Daoy (cell line): ENCODE data around the gene PCDHA9. TPM values are rescaled to one million over a fixed set of nuclear protein-coding genes. Genes with fewer than 3 reads are reported as not detected.
"Not testable (repeated sequence)": the region's sequence is repeated elsewhere in the genome, so short reads cannot be mapped to it uniquely, and the experiment has no call there.

ENCODE experiments used
- DNase-seq: peaks from one replicate; pipeline ENCODE4 v3.0.0-alpha.2; 2015; ENCODE audit warnings: low read depth
- total RNA-seq: library from RNA; depleted of rRNA; stranded (reverse); fragments of >200 nt; shearing (Covaris generic); gene quantifications from 2 replicates; pipeline ENCODE4 v1.2.3, GENCODE V29; 2014

The PCDHA9 gene
- total RNA-seq, 1 experiment from 2014 or later: 0.11 TPM

DNA sequence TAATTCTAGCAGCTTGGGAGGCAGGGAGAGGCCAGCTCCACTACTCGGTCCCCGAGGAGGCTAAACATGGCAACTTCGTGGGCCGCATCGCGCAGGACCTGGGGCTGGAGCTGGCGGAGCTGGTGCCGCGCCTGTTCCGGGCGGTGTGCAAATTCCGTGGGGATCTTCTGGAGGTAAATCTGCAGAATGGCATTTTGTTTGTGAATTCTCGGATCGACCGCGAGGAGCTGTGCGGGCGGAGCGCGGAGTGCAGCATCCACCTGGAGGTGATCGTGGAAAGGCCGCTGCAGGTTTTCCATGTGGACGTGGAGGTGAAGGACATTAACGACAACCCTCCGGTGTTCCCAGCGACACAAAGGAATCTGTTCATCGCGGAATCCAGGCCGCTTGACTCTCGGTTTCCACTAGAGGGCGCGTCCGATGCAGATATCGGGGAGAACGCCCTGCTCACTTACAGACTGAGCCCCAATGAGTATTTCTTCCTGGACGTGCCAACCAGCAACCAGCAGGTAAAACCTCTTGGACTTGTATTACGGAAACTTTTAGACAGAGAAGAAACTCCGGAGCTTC is 13.7 kb upstream of the PCDHA9 start:
- not testable (repeated sequence) for DNase-seq

DNA sequence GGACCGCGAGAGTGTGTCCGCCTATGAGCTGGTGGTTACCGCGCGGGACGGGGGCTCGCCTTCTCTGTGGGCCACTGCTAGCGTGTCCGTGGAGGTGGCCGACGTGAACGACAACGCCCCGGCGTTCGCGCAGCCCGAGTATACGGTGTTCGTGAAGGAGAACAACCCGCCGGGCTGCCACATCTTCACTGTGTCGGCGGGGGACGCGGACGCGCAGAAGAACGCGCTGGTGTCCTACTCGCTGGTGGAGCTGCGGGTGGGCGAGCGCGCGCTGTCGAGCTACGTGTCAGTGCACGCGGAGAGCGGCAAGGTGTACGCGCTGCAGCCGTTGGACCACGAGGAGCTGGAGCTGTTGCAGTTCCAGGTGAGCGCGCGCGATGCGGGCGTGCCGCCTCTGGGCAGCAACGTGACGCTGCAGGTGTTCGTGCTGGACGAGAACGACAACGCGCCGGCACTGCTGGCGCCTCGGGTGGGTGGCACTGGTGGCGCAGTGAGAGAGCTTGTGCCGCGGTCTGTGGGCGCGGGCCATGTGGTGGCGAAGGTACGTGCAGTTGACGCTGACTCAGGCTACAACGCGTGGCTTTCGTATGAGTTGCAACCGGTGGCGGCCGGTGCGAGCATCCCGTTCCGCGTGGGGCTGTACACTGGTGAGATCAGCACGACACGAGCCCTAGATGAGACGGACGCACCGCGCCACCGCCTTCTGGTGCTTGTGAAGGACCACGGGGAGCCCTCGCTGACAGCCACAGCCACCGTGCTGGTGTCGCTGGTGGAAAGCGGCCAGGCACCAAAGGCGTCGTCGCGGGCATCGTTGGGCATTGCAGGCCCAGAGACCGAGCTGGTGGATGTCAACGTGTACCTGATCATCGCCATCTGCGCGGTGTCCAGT is 12.3 kb upstream of the PCDHA9 start:
- no peak for DNase-seq

DNA sequence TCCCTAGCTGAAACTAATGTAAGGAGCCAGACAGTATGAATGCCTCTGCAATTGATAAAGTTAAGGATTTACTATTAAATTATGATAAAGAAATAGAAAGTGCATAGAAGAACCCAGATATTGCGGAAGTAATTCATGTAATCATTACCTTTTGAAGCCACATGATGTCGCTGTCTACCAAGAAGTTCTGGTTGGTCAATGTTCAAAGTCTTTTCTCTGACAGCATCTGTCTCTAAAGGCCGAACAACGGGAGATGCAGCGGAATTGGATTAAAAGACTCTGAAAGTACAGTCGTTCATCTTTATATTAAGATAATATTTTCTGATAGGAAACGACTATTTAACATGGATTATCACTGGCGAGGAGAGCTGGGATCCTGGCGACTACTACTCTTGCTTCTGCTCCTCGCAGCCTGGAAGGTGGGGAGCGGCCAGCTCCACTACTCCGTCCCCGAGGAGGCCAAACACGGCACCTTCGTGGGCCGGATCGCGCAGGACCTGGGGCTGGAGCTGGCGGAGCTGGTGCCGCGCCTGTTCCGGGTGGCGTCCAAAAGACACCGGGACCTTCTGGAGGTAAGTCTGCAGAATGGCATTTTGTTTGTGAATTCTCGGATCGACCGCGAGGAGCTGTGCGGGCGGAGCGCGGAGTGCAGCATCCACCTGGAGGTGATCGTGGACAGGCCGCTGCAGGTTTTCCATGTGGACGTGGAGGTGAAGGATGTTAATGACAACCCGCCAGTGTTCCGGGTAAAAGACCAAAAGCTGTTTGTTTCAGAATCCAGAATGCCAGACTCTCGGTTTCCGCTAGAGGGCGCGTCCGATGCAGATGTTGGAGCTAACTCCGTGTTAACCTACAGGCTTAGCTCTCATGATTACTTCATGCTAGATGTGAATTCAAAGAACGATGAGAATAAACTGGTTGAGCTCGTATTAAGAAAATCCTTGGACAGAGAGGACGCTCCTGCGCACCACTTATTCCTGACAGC is 6.9 kb upstream of the PCDHA9 start, which contains the start of gene PCDHA8:
TSS of gene PCDHA8 (plus strand) at position 210 of the 985 bp plus-strand sequence. CDS start at position 345, 135 bp downstream.
- DNase-seq: peak; percentile 66

DNA sequence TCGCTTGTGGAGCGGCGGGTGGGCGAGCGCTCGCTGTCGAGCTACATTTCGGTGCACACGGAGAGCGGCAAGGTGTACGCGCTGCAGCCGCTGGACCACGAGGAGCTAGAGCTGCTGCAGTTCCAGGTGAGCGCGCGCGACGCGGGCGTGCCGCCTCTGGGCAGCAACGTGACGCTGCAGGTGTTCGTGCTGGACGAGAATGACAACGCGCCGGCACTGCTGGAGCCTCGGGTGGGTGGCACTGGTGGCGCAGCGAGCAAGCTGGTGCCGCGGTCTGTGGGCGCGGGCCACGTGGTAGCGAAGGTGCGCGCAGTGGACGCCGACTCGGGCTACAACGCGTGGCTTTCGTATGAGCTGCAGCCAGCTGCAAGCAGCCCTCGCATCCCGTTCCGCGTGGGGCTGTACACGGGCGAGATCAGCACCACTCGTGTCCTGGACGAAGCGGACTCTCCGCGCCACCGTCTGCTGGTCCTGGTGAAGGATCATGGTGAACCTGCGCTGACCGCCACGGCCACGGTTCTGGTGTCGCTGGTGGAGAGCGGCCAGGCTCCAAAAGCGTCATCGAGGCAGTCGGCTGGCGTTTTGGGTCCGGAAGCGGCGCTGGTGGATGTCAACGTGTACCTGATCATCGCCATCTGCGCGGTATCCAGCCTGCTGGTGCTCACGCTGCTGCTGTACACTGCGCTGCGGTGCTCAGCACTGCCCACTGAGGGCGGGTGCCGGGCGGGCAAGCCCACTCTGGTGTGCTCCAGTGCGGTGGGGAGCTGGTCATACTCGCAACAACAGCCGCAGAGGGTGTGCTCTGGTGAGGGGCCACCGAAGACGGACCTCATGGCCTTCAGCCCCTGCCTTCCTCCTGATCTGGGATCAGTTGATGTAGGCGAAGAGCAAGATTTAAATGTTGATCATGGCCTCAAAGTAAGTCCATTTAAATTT is 5.1 kb upstream of the PCDHA9 start:
- no peak for DNase-seq

DNA sequence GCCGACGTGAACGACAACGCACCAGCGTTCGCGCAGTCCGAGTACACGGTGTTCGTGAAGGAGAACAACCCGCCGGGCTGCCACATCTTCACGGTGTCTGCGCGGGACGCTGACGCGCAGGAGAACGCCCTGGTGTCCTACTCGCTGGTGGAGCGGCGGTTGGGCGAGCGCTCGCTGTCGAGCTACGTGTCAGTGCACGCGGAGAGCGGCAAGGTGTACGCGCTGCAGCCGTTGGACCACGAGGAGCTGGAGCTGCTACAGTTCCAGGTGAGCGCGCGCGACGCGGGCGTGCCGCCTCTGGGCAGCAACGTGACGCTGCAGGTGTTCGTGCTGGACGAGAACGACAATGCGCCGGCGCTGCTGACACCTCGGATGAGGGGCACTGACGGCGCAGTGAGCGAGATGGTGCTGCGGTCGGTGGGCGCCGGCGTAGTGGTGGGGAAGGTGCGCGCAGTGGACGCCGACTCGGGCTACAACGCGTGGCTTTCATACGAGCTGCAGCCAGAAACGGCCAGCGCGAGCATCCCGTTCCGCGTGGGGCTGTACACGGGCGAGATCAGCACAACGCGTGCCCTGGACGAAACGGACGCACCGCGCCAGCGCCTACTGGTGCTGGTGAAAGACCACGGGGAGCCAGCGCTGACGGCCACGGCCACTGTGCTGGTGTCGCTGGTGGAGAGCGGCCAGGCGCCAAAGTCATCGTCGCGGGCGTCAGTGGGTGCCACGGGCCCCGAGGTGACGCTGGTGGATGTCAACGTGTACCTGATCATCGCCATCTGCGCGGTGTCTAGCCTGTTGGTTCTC is 1.9 kb downstream of the PCDHA9 start:
- not testable (repeated sequence) for DNase-seq

DNA sequence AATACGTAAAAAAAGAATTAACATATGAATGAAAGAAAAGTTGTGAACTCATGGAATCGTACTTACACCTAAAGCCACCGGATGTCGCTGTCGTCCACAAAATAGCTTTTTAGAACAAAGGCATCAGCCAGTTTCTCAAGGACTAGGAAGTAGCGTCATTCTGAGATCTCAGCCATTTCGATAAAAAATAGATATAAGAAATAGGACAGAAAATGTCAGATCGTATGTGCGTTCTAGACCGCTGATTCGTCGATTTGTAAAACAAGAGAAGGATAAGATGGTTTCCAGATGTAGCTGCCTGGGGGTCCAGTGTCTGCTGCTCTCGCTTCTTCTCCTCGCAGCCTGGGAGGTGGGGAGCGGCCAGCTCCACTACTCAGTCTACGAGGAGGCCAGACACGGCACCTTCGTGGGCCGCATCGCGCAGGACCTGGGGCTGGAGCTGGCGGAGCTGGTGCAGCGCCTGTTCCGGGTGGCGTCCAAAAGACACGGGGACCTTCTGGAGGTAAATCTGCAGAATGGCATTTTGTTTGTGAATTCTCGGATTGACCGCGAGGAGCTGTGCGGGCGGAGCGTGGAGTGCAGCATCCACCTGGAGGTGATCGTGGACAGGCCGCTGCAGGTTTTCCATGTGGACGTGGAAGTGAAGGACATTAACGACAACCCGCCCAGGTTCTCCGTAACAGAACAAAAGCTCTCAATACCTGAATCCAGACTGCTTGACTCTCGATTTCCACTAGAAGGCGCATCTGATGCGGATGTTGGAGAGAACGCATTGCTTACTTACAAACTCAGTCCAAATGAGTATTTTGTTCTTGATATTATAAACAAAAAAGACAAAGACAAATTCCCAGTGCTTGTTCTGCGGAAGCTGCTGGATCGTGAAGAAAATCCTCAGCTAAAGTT is 7.8 kb downstream of the PCDHA9 start, which contains the start of gene PCDHA10:
TSS of gene PCDHA10 (plus strand) at position 126 of the 903 bp plus-strand sequence. CDS start at position 278, 152 bp downstream.
- DNase-seq: peak; percentile 73

DNA sequence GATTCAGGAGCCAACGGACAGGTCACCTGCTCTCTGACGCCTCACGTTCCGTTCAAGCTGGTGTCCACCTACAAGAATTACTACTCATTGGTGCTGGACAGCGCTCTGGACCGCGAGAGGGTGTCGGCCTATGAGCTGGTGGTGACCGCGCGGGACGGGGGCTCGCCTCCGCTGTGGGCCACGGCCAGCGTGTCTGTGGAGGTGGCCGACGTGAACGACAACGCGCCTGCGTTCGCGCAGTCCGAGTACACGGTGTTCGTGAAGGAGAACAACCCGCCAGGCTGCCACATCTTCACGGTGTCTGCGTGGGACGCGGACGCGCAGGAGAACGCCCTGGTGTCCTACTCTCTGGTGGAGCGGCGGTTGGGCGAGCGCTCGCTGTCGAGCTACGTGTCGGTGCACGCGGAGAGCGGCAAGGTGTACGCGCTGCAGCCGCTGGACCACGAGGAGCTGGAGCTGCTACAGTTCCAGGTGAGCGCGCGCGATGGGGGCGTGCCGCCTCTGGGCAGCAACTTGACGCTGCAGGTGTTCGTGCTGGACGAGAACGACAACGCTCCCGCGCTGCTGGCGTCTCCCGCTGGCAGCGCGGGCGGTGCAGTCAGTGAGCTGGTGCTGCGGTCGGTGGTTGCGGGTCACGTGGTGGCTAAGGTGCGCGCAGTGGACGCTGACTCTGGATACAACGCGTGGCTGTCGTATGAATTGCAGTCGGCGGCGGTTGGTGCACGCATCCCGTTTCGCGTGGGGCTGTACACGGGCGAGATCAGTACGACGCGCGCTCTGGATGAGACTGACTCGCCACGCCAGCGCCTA is 9.2 kb downstream of the PCDHA9 start:
- no peak for DNase-seq

DNA sequence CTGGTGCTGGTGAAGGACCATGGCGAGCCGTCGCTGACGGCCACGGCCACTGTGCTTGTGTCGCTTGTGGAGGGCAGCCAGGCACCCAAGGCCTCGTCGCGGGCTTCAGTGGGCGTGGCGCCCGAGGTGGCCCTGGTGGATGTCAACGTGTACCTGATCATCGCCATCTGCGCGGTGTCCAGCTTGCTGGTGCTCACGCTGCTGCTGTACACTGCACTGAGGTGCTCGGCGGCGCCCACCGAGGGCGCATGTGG is 9.7 kb downstream of the PCDHA9 start:
- no peak for DNase-seq

DNA sequence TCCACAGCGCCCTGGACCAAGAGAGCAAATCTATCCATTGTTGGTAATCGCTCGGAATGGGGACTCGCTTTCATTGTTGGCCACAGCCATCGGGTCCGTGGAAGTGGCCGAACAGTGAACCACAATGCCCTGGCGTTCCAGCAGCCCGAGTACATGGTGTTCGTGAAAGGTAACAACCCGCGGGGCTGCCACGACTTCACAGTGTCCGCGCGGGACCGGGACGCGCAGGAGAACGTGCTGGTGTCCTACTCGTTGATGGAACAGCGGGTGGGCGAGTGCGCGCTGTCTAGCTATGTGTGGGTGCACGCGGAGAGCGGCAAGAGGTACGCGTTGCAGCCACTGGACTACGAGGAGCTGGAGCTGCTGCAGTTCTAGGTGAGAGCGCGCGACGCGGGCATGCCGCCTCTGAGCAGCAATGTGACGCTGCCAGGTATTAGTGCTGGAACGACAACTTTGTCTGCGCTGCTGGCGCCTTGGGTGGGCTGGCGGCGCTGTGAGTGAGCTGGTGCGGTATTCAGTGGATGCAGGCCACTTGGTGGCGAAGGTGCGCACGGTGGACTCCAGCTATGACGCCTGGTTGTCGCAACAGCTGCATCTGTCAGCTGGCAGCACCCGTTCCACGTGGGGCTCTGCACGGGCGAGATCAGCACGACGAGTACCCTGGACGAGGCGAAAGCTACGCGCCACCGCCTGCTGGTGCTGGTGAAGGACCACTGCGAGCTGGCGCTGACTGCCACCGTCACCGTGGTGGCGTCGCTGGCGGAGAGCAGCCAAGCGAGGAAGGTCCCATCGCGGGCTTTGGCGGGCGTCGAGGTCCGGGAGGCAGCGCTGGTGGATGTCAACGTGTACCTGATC is 14.5 kb downstream of the PCDHA9 start:
- DNase-seq: no peak

DNA sequence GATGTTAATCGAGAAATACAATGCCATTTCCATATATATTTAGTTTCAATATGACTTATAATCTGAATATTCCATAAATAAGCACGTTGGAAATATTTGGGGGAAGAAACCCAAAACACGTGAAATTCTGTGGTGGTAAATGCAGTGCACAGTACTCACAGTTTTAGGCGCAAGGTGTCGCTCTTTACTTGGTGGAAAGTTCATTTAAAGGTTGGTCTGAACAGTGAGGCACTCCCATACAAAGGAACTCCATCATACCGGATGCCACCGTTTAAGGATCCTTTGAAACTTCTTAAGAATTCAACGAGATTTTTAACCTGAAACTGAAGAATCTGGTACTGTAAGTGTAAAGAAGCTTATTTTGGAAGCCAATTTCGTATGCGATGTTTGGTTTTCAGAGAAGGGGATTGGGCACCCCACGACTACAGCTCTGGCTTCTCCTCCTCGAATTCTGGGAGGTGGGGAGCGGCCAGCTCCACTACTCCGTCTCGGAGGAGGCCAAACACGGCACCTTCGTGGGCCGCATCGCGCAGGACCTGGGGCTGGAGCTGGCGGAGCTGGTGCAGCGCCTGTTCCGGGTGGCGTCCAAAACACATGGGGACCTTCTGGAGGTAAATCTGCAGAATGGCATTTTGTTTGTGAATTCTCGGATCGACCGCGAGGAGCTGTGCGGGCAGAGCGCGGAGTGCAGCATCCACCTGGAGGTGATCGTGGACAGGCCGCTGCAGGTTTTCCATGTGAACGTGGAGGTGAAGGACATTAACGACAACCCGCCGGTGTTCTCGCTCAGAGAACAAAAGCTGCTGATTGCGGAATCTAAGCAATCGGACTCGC is 20.8 kb downstream of the PCDHA9 start, which contains the start of gene PCDHA11:
TSS of gene PCDHA11 (plus strand) at position 237 of the 834 bp plus-strand sequence. CDS start at position 384, 147 bp downstream.
- peak; percentile 50 for DNase-seq

DNA sequence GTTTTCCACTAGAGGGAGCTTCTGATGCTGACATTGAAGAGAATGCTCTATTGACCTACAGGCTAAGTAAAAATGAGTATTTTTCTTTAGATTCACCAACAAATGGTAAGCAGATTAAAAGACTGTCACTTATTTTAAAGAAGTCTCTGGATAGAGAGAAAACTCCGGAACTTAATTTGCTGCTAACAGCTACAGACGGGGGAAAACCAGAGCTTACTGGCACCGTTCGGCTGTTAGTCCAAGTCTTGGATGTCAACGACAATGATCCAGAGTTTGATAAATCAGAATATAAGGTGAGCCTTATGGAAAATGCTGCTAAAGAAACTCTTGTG is 21.3 kb downstream of the PCDHA9 start:
- DNase-seq: no peak

DNA sequence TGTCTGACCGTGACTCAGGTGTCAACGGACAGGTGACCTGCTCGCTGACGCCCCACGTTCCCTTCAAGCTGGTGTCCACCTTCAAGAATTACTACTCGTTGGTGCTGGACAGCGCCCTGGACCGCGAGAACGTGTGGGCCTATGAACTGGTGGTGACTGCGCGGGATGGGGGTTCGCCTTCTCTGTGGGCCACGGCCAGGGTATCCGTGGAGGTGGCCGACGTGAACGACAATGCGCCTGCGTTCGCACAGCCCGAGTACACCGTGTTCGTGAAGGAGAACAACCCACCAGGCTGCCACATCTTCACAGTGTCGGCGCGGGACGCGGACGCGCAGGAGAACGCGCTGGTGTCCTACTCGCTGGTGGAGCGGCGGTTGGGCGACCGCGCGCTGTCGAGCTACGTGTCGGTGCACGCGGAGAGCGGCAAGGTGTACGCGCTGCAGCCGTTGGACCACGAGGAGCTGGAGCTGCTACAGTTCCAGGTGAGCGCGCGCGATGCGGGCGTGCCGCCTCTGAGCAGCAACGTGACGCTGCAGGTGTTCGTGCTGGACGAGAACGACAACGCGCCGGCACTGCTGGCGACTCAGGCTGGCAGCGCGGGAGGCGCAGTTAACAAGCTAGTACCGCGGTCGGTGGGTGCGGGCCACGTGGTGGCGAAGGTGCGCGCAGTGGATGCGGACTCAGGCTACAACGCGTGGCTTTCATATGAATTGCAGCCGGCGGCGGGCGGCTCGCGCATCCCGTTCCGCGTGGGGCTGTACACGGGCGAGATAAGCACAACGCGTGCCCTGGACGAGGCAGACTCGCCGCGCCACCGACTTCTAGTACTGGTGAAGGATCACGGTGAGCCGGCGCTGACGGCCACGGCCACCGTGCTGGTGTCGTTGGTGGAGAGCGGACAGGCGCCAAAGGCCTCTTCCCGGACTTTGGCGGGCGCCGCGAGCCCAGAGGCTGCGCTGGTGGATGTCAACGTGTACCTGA is 22.3 kb downstream of the PCDHA9 start:
- no peak for DNase-seq

DNA sequence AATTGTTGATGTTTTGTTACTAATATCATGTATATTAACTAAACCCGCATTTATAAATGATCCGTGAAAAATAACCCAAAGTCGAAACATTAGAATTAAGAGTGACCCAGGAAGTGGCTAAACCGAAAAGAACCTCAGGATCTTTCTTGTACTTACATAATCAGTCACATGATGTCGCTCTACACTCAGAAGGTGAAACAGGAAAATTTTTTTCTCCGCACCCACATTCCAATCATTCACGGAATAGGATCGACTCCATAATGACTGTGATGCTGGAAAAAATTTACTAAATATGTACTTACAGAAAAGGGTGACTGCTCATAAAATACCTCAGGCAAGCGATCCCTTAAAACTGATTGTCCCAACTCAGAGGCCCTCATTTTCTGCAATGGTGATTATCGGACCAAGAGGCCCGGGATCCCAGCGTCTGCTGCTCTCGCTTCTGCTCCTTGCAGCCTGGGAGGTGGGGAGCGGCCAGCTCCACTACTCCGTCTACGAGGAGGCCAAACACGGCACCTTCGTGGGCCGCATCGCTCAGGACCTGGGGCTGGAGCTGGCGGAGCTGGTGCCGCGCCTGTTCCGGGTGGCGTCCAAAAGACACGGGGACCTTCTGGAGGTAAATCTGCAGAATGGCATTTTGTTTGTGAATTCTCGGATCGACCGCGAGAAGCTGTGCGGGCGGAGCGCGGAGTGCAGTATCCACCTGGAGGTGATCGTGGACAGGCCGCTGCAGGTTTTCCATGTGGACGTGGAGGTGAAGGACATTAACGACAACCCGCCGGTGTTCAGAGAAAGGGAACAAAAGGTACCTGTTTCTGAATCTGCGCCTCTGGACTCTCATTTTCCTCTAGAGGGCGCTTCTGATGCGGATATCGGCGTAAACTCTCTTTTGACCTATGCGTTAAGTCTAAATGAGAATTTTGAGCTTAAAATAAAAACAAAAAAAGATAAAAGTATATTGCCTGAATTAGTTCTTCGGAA is 27.2 kb downstream of the PCDHA9 start, which contains the start of gene PCDHA12:
TSS of gene PCDHA12 (plus strand) at position 224 of the 981 bp plus-strand sequence. CDS start at position 389, 165 bp downstream.
- DNase-seq: no peak
